Heart left ventricle (tissue), 13 donors: ENCODE results near the gene STK25.

ENCODE experiments used
- POLR2A ChIP-seq, 2 donors: fragments of 450-650 bp; IDR thresholded peaks; one replicate each; pipeline ENCODE4 v1.6.1; 2017; ENCODE audit warnings: antibody characterized with exemption in 2 of 2, mild to moderate bottlenecking in 2 of 2, moderate library complexity in 2 of 2
- TF ChIP-seq, protein P1 (sequence below), 12 donors: fragments of 200-600 bp; sonication (generic) in 4 of 12; IDR thresholded peaks; one replicate each; pipeline versions ENCODE4 v1.5.0 to v1.8.0; 2018 to 2022; ENCODE audit warnings: antibody characterized with exemption in 12 of 12, mild to moderate bottlenecking in 5 of 12
- donor health status: ischemic (EF 13 %, LVEDD 7.1; RV severe dilation, severe dysfunction).
- donor health status: DM: no; HTN: yes; CAD: no.
- donor health status: DM: no; HTN: no; CAD: no.
- donor health status: ischemic (EF 25% LVEDD 6.9; RV normal size, moderate dysfunction).
- donor health status: ischemic (EF 25% LVEDD 5.7; RV mildly dilated, moderate dysfunction).
- donor health status: ischemic (EF 35%, LVEDD 5.7; RV mildly dilated, moderate dysfunction).
- donor health status: nonischemic (EF 11% LVEDD 7.7; RV severe dilation, severe dysfunction).
- donor health status: DM: yes; HTN: yes; CAD: no.
- donor health status: PGD.
- donor health status: ischemic (EF 29% LVEDD 5.4; RV normal size, mild dysfunction).
- donor health status: nonischemic (EF 23%, LVEDD 6.1; RV moderate dilation, normal function).

DNA sequence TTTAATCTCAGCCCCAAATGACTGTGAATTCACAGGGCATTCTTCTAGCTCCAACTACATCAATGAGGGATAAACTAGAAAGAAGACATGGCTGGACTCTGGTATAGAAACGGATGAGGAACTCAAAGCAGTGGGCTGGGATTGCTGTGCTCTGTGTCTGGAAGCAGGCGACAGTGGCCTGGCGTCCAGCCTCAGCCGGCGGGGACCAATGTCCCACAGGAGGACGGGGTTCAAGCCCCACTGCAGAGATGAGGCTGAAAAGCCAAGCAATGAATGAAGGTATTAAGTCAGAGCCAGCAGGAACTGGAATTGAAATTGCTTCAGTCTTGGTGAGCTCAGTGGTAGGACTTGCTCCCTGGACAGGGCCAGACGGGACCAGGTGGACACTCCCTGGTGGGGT, 25.9 kb upstream of the STK25 start:
- TF ChIP-seq, protein P1, sequence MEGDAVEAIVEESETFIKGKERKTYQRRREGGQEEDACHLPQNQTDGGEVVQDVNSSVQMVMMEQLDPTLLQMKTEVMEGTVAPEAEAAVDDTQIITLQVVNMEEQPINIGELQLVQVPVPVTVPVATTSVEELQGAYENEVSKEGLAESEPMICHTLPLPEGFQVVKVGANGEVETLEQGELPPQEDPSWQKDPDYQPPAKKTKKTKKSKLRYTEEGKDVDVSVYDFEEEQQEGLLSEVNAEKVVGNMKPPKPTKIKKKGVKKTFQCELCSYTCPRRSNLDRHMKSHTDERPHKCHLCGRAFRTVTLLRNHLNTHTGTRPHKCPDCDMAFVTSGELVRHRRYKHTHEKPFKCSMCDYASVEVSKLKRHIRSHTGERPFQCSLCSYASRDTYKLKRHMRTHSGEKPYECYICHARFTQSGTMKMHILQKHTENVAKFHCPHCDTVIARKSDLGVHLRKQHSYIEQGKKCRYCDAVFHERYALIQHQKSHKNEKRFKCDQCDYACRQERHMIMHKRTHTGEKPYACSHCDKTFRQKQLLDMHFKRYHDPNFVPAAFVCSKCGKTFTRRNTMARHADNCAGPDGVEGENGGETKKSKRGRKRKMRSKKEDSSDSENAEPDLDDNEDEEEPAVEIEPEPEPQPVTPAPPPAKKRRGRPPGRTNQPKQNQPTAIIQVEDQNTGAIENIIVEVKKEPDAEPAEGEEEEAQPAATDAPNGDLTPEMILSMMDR (IDR thresholded peaks at IDR 0.05), result no peak
- TF ChIP-seq POLR2A (IDR thresholded peaks at IDR 0.05), result no peak
